NCI-H2171 (cell line): ENCODE results near the gene KCNQ1OT1.

Experiments used
- DNase-seq: peaks from one replicate; lab custom pipeline; 2025; lab: John Stamatoyannopoulos, UW

Gene KCNQ1OT1

GRCh38 chr11:2570841-2571597 is 128.8 kb downstream of the KCNQ1OT1 start:
- DNase-seq = no peak

GRCh38 chr11:2570211-2570811 is 129.5 kb downstream of the KCNQ1OT1 start:
- DNase-seq = no peak

DNA sequence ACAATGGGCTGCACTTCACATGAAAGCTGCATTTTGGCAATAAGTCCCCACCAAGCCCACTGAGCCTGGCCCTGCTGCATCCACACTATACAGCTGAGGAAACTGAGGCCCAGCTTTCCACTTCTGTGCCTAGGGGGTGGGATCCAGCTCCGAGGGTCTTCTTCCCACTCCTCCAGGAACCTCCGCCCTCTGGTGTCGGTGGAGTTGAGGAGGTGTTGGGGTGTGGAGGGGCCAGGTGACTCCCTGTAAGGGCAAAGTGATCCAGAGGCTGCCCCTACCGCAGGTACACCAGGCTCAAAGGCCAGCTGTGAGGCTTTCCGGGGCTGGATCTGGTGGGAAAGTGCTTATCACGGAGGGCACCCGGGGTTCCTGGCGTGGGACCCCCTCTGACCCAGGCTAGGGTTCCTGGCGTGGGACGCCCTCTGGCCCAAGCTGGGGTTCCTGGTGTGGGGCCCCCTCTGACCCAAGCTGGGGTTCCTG is 130.0 kb downstream of the KCNQ1OT1 start:
- no peak for DNase-seq

DNA sequence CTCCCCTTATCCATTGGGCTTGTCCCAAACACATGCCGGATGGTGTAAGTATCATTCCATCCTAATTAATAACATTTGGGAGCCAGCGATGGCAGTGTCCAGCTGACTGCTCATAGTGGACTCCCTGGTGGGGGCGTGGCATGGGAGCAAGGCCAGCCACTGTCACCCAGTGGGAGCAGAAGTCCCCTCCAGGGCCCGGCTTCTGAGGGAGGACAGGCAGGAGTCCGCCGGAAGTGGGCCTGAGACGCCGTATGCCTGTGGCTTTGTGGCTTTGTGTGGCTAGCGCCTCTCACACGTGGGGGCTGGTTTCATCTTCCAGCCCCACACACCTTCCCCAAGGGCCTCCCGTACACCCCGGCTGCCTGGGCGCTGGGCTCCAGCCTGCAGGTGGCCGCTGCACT is 130.5 kb downstream of the KCNQ1OT1 start:
- DNase-seq = no peak

DNA sequence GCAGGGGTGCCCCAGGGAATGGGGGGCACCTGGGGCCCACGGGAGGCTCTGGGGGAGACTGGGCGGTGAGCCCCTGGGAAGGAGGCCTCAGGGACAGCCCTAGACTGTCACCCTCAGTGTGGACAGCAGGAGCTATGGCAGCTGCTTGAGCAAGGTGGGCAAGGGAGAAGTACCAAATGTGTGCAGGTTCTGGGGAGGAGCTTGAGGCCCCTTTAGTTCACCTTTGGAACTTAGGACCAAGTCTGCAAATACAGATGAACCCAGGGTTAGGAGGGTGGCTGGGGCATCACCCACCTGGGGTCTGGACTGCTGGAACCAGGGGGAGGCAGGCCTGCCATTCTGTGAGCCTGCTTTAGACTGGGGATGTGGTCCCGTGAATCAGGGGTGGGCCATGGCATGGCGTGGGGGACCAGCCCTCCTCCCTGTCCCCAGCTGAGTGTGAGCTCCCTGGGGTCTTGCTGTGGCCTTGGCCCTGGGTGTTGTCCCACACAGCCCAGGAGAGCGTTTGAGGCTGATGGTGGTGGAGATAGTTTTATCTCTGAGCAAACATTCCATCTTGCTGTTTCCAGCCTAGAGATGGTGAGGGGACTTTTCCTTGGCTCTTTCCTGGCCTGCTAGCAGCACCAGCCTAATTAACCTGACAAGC is 132.6 kb downstream of the KCNQ1OT1 start:
- DNase-seq = no peak

- no peak for DNase-seq
These were observed 133.4 kb downstream of the KCNQ1OT1 start for GRCh38 chr11:2566223-2567025.

DNA sequence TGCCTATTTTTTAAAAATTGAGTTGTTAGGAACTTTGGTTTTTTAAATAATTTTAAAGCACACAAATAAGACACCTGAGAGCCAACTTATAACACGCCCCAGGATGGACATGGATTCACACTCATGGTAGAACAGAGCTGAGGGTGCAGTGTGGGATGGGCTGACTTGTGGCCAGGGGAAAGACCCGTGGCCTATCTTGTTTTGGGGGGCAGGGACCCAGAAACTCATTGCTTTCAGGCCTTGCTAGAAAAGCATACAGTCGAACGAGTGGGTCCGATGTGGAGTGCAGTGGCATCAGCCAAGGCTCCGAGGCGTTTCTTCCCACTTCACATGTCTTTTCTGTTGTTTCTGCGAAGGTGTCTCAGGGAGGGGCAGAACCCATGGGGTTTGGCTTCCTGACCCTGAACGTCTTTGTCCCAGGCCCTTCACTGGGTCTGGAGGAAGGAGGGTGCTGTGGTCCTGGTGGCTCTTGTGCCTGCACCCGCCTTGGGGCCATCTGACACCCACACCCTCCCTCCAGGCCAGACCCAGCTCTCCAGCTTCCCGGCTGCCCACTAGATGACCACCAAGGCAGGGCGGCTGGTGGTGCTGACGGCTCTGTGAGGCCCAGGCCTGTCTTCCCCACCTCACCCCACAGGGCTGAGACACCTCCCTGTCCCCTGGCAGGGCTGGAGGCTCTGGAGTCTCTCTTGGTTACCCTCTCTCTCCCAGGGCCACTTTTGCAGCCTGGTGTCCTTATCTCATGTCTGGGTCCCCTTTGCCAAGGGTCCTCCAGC is 134.2 kb downstream of the KCNQ1OT1 start:
- DNase-seq = no peak

DNA sequence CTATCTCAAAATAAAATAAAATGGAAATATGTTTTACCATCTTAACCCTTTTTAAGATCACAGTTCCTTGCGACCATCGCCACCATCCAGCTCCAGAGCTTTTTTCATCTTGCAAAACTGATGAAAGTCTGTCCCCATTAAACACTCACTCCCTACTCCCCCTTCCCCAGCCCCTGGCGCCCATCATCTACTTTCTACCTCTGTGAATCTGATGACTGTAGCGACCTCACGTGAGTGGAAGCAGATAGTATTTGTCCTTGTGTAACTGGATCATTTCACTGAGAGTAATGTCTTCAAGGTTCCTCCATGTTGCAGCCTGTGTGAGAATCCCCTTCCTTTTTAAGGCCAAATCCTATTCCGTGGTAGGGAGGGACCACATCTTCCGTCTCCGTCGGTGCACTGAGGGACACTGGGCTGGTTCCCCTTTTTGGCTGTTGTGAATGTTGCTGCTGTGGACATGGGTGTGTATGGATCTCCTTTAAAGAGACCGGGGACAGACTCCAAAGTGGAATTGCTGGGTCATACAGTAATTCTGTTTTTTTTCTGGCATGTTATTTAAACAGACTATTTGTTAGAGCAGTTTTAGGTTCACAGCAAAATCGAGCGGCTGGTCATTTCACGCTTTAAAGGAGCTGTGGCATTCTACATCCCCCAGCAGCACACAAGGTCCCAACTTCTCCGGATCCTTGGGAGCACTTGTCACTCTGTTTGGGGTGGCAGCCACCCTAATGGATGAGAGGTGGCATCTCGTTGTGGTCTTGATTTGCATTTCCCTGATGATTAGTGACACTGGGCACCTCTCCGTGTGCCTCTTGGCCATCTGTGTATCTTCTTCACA is 135.0 kb downstream of the KCNQ1OT1 start:
- DNase-seq = no peak

- DNase-seq = no peak
These were observed 135.7 kb downstream of the KCNQ1OT1 start for GRCh38 chr11:2564008-2564530.

DNA sequence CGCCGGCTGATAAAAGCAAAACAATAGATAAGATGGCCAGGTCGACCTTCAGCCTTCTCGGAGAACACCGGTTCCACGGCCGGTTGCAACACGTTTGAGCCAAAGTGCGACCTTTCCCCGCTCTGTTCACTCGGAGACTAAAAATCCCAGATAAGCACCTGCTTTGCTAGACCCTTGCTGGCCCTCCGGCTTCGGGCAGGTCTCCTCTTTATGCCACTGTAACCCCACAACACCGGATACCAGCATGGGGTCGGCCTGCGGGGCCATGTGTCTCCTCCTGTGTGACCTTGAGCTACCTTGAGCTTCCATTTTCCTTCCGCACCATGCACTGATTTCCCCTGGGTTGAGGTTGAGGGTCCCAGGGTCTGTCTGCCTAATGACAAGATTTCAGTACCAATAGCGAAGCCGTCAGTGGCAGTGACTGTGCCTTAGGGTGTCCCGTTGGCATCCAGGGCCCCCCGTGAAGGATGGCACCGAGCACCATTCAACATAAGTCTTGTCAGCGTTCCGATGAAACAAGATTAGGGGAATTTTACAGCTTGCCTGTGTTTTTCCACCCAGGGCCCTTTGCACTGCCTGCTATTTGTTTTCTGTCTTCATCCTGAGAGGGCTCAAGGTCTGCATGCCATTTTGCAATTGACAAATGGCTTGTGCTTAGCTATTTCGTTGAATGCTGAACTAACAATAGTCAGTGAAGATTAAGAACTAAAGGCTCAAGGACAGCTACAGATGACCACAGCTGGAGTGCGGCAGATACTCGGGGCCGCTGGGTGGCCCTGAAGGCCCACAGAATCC is 136.4 kb downstream of the KCNQ1OT1 start:
- no peak for DNase-seq

DNA sequence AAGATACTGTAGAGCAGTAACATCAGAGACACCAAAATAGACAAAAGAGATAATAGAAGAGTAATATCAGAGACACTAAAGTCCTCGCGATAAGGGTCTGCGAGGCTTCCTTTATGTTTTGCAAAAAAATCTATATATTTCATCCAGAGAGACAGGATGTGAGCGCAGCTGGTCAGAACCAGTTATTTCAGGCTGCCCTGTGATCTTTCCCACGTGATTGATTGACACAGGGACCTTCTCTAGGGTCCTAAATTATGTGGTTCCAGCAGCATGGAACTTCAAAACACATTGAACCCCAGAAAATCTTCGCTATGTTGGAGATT is 136.9 kb downstream of the KCNQ1OT1 start:
- no peak for DNase-seq

DNA sequence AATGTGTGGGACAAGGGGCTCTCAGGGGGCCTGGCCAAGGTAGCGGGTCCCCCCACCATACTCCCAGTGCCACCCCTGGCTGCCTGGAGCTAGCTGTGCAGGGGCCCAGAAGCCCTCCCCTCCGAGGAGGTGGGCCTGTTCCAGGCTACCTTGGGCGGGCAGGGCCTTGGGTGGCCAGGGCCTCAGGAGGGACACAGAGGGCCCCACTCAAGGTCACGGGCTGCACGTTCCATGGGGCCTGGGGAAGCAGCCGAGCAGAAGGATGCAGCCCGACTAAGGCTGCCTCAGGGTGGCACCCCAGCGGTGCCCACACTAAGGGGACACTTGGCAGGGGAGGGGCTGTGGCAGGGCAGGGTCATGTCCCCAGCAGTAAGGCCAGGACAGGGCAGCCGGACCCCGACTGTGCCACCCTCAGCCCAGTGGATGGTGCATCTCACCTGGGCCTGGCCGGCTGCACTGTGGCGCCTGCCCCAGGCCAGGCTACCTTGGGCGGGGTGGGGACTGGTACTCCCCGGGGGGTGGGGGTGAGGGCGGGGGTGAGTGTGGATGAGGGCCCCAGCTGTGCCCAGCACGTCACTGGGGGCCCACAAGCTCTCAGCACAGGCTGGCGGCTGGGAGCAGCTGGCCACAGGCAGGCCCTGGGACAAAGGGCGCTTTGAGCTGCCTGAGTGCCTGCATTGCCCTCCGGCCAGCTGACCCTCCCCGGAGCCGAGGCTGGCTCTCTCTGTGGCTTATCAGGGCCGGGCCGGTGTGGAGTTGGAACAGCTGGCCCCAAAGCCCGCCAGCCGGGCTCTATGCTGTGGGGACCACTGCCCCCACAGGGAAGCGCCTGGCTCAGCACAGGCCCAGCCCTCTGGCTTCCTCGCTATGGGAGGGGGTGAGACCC is 137.9 kb downstream of the KCNQ1OT1 start:
- DNase-seq = no peak

- DNase-seq = no peak
These were observed 140.1 kb downstream of the KCNQ1OT1 start for GRCh38 chr11:2559527-2560311.

DNA sequence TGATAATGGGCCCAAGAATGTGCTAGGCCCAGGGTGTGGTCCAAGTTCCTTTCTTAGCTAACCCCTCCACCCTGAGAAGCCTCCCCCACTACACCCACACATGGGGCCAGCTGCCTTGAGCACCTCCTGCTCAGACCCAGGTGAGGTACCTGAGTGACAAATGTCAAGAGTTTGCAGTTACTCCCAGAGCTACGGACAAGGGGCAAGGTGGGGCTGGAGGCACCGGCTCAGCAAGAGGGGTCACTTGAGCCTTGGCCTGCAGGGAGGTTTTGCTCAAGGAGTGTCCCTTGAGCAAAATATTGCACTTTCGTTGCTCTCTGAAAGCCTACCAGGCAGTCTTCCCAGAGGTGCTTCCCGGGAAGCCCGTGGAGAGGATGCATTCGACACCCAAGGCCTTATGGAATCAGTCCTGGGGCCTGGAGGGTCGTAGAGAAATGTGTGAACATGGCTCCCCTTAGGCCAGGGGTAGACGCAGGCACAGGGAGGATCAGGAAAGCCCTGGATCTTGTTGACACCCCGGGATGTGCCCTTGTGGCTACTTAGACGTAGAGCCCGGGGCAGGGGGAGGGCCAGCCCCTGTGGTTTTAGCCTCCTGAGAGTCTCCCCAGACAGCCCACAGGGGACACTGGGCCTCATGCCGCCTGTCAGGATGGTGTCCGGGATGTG is 140.8 kb downstream of the KCNQ1OT1 start:
- DNase-seq = no peak

DNA sequence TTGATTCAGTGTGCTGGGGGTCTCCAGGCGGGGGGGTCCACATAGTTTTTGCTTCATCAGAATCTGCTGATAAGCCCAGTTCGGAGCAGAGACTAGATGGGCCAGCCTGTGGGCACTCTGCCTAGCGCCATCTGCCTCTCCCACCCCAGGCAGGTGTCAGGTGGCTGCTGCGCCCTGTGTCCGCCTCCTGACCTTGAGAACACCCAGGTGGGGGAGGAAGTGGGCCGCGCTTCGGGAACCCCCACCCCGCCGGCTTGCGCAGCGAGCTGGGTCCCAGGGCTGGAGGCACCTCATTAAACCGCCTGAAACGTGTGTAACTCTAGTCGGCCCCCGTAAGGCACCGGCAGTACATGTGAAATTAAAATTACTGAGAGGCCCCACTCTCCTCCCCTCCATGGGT is 141.4 kb downstream of the KCNQ1OT1 start:
- DNase-seq = no peak
